ENCODE measurements around the gene GRK3.

GRK3 gene

DNA sequence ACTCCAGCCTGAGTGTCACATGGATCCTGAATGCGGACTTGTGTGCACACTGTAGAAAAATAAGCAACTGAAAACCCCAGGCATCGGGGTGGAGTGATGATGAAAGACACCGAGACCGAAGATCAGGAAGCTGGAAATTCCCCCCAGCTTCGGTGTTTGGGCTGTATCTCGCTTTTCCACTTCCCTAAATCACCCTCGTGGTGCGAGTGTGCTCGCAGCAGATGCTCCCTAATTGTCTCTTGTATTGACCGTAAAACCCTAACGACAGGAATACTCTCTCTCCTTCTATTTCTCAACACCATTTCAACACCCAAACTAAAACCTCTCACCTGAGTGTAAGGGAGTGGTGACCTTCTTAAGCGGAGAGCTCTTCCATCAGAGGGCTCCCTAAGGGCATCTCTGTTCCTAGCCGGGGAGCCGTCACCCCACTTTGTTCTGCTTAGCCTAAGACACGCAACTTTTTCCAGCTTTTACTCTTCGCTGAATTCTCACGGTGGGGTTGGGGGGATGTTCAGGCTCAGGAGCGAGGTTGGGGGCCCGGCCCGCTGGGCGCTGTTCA is 635 bp upstream of the GRK3 start:
- TF ChIP-seq, protein P1, sequence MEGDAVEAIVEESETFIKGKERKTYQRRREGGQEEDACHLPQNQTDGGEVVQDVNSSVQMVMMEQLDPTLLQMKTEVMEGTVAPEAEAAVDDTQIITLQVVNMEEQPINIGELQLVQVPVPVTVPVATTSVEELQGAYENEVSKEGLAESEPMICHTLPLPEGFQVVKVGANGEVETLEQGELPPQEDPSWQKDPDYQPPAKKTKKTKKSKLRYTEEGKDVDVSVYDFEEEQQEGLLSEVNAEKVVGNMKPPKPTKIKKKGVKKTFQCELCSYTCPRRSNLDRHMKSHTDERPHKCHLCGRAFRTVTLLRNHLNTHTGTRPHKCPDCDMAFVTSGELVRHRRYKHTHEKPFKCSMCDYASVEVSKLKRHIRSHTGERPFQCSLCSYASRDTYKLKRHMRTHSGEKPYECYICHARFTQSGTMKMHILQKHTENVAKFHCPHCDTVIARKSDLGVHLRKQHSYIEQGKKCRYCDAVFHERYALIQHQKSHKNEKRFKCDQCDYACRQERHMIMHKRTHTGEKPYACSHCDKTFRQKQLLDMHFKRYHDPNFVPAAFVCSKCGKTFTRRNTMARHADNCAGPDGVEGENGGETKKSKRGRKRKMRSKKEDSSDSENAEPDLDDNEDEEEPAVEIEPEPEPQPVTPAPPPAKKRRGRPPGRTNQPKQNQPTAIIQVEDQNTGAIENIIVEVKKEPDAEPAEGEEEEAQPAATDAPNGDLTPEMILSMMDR (IDR thresholded peaks at IDR 0.05; ENCODE audit: low read length), result no peak
- TF ChIP-seq EZH2 (IDR thresholded peaks at IDR 0.05; ENCODE audit: borderline replicate concordance, low read length), result no peak
- Histone ChIP-seq H3K27ac (ENCODE audit: low read depth, low read length, poor library complexity, severe bottlenecking) (no peak overlapping the region), H3K4me3 (ENCODE audit: low read depth, low read length, poor library complexity, severe bottlenecking) (peak overlapping the region; percentile 61), H4K20me1 (ENCODE audit: insufficient read depth, low read length) (no peaks in the 10 kb centered on the region), H3K4me2 (ENCODE audit: low read length) (peak overlapping the region; percentile 64), H3K9me3 (ENCODE audit: low read length) (no peaks in the 10 kb centered on the region), H3F3A (ENCODE audit: insufficient read depth, low read length) (no peaks in the 10 kb centered on the region), H2AFZ (ENCODE audit: low read length) (peak overlapping the region; percentile 23), H3K4me1 (ENCODE audit: insufficient read depth, low read length, severe bottlenecking) (peaks cover 42% of the 10 kb centered on the region), H3K9me2 (ENCODE audit: low read depth, low read length) (no peaks in the 10 kb centered on the region), H3K36me3 (ENCODE audit: insufficient read depth, low read length) (no peaks in the 10 kb centered on the region), H3K27me3 (ENCODE audit: insufficient read depth, low read length) (peaks cover 8% of the 10 kb centered on the region; the same call in 1 of the 2 replicates), H3K79me2 (ENCODE audit: insufficient read depth, low read length) (no peaks in the 10 kb centered on the region), H3K9ac (ENCODE audit: low read length) (peak overlapping the region; percentile 20; the same call in 1 of the 2 replicates)

DNA sequence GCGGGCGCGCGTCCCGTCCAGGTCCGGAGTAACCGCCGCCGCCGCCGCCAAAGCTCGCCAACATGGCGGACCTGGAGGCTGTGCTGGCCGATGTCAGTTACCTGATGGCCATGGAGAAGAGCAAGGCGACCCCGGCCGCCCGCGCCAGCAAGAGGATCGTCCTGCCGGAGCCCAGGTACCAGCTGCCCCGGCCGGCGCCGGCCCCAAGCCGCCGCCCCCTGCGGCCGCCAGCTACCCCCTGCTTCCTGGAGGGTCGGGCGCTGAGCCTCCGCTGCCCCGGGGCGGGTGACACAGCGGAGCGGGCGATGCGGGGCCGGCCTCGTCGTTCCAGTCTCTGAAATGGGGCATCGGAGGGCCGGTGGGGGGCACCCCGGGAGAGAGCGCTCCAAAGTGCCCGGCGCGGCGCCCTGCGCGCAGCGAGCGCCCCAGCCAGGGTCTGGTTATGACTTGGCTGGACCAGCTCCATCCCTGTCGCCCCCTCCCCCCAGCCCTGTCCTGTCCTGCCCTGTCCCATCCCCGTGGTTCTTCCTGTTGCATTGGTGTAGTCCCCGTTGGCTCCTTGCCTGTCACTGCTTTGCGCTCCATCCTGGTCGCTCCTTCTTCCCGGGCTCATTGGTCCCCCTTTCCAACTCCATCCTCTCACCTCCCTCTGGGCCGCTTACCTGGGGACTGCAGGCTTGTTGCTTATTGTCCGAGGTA is 653 bp downstream of the GRK3 start:
- Histone ChIP-seq H3K79me2 (ENCODE audit: insufficient read depth, low read length) (no peaks in the 10 kb centered on the region), H3K9ac (ENCODE audit: low read length) (peak overlapping the region; percentile 74), H3K4me2 (ENCODE audit: low read length) (peak overlapping the region; percentile 86)

DNA sequence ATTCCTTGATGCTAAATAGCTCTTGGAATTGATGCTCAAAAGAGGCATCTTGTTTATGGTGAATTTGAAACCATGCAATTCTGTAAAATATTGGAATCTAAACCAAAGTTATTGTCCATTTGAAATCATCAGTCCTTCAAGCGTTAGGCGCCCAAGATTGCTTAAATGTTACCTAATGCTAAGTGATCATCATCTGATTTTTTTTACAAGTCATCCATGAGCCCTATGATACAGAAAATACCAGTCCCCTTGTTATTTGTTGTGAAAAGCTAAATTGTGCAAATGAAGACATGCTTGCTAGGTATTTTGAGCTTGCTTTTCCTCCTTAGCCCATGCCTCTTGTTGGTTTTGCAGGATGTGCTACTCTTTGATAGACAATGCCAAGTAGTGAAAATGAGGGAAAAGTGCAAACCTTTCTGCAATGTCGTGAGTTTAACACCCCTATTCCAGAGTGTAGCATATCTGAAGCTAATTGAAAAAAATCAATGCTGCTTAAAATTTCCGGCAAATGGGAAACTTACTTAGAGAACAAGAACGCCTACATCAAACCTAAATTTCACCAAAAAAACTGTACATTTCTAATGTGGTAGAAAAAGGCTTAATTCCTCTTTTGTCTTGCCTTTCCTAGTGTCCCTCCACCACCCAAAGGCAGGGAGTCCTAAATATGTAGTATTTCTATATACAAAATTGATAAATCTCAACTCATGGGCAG is 1.9 kb downstream of the GRK3 start:
- peak overlapping the region; percentile 92 for H3K4me3 ChIP-seq (ENCODE audit: low read depth, low read length, poor library complexity, severe bottlenecking)

More for the DNA sequence above, 653 bp downstream of the GRK3 start:
- H3K9me3 ChIP-seq (ENCODE audit: low read length), result no peaks in the 10 kb centered on the region
- peaks cover 42% of the 10 kb centered on the region for H3K4me1 ChIP-seq (ENCODE audit: insufficient read depth, low read length, severe bottlenecking)
- H4K20me1 ChIP-seq (ENCODE audit: insufficient read depth, low read length), result no peaks in the 10 kb centered on the region
- H3F3A ChIP-seq (ENCODE audit: insufficient read depth, low read length), result no peaks in the 10 kb centered on the region
- no peak overlapping the region for H3K27ac ChIP-seq (ENCODE audit: low read depth, low read length, poor library complexity, severe bottlenecking)
- peaks cover 8% of the 10 kb centered on the region; the same call in 1 of the 2 replicates for H3K27me3 ChIP-seq (ENCODE audit: insufficient read depth, low read length)
- peak overlapping the region; percentile 92 for H3K4me3 ChIP-seq (ENCODE audit: low read depth, low read length, poor library complexity, severe bottlenecking)
- peak overlapping the region; percentile 76; the same call in 1 of the 2 replicates for H2AFZ ChIP-seq (ENCODE audit: low read length)
- no peaks in the 10 kb centered on the region for H3K36me3 ChIP-seq (ENCODE audit: insufficient read depth, low read length)
- no peaks in the 10 kb centered on the region for H3K9me2 ChIP-seq (ENCODE audit: low read depth, low read length)
- TF ChIP-seq EZH2 (IDR thresholded peaks at IDR 0.05; ENCODE audit: borderline replicate concordance, low read length), result no peak
- TF ChIP-seq, protein P1 (IDR thresholded peaks at IDR 0.05; ENCODE audit: low read length), result no peak

More for the DNA sequence above, 1.9 kb downstream of the GRK3 start:
- peak overlapping the region; percentile 86; the same call in 1 of the 2 replicates for H3K4me2 ChIP-seq (ENCODE audit: low read length)
- H3F3A ChIP-seq (ENCODE audit: insufficient read depth, low read length), result no peaks in the 10 kb centered on the region
- peaks cover 42% of the 10 kb centered on the region for H3K4me1 ChIP-seq (ENCODE audit: insufficient read depth, low read length, severe bottlenecking)
- no peaks in the 10 kb centered on the region for H3K9me2 ChIP-seq (ENCODE audit: low read depth, low read length)
- H3K79me2 ChIP-seq (ENCODE audit: insufficient read depth, low read length), result no peaks in the 10 kb centered on the region
- H3K9me3 ChIP-seq (ENCODE audit: low read length), result no peaks in the 10 kb centered on the region
- no peak overlapping the region for H3K27ac ChIP-seq (ENCODE audit: low read depth, low read length, poor library complexity, severe bottlenecking)
- TF ChIP-seq EZH2 (IDR thresholded peaks at IDR 0.05; ENCODE audit: borderline replicate concordance, low read length), result no peak
- TF ChIP-seq, protein P1 (IDR thresholded peaks at IDR 0.05; ENCODE audit: low read length), result no peak
- no peaks in the 10 kb centered on the region for H4K20me1 ChIP-seq (ENCODE audit: insufficient read depth, low read length)
- H3K9ac ChIP-seq (ENCODE audit: low read length), result no peak overlapping the region
- H3K27me3 ChIP-seq (ENCODE audit: insufficient read depth, low read length), result peaks cover 8% of the 10 kb centered on the region; the same call in 1 of the 2 replicates
- H2AFZ ChIP-seq (ENCODE audit: low read length), result no peak overlapping the region
- H3K36me3 ChIP-seq (ENCODE audit: insufficient read depth, low read length), result no peaks in the 10 kb centered on the region
